Endothelial cell of umbilical vein (primary cell): ENCODE measurements around the gene CCSER1. TPM values are rescaled to one million over a fixed set of nuclear protein-coding genes. Genes with fewer than 3 reads are reported as not detected.

Experiments used
- BruUV-seq: library from RNA; stranded (reverse); fragments of 400-500 nt; replicated peaks from 2 replicates; lab custom pipeline; 2021; lab: Mats Ljungman, UMichigan
- CTCF ChIA-PET: fragments of 300-600, 350-600 bp; sonication (Branson Sonifier 250); formaldehyde crosslinking; loops from one replicate; lab custom pipeline; 2021; ENCODE audit warnings: antibody characterized with exemption, inconsistent platforms; lab: Charles Lee
- POLR2A ChIA-PET: fragments of 300-600, 350-600 bp; sonication (Branson Sonifier 250); formaldehyde crosslinking; loops from one replicate; lab custom pipeline; 2021; ENCODE audit warnings: antibody characterized with exemption, inconsistent platforms; lab: Charles Lee
- DNase-seq: peaks from one replicate; pipeline ENCODE4 v3.0.0-alpha.2; 2011; ENCODE audit warnings: low read depth, low spot score
- FAIRE-seq: peaks from 2 replicates; lab custom pipeline; 2011; peaks lifted over from hg19 to GRCh38; lab: Jason Lieb, UNC
- H2AFZ ChIP-seq: 2 replicates; pipeline ENCODE4 v1.6.0; 2012; ENCODE audit warnings: low read depth, low read length, control low read depth, inconsistent platforms
- H3K27ac ChIP-seq: 2 replicates; pipeline ENCODE4 v1.5.1; 2011; ENCODE audit warnings: low read depth, mild to moderate bottlenecking, control low read depth, low read length, moderate library complexity; ENCODE audit not compliant: insufficient read depth
- H3K27me3 ChIP-seq, 2 experiments: 2 replicates each; pipeline versions ENCODE4 v1.6.0 to v1.6.1; 2011; ENCODE audit warnings: low read length in 2 of 2, mixed read lengths in 1 of 2; ENCODE audit not compliant: control insufficient read depth in 2 of 2, insufficient read depth in 2 of 2
- H3K36me3 ChIP-seq, 2 experiments: 2 replicates in 1 of 2; 3 replicates in 1 of 2; pipeline ENCODE4 v1.5.1; 2011; ENCODE audit warnings: low read length in 2 of 2, mild to moderate bottlenecking in 1 of 2, moderate library complexity in 1 of 2; ENCODE audit not compliant: control insufficient read depth in 2 of 2, insufficient read depth in 2 of 2; ENCODE audit errors: extremely low read depth in 1 of 2
- H3K4me1 ChIP-seq: 3 replicates; pipeline ENCODE4 v1.5.1; 2011; ENCODE audit warnings: mild to moderate bottlenecking, low read length; ENCODE audit not compliant: control insufficient read depth, insufficient read depth; ENCODE audit errors: extremely low read depth
- H3K4me2 ChIP-seq: 2 replicates; pipeline ENCODE4 v1.6.1; 2011; ENCODE audit warnings: low read length, control low read depth, mixed read lengths; ENCODE audit not compliant: insufficient read depth
- H3K4me3 ChIP-seq, 3 experiments: fragments of 200-600 bp in 1 of 3; sonication (generic), shearing (Covaris generic) in 1 of 3; replicated peaks in 1 of 3; 2 replicates each; pipeline ENCODE4 v1.5.1; 2011 to 2016; ENCODE audit warnings: control low read depth in 3 of 3, low read length in 3 of 3, mild to moderate bottlenecking in 2 of 3, inconsistent platforms in 1 of 3, low read depth in 1 of 3, moderate library complexity in 1 of 3; ENCODE audit not compliant: insufficient read depth in 1 of 3
- H3K79me2 ChIP-seq: 2 replicates; pipeline ENCODE4 v1.6.0; 2012; ENCODE audit warnings: low read length, inconsistent platforms; ENCODE audit not compliant: control insufficient read depth, insufficient read depth
- H3K9ac ChIP-seq: replicated peaks from 2 replicates; pipeline ENCODE3; 2011; ENCODE audit warnings: low read length, control low read depth; ENCODE audit not compliant: insufficient read depth; ENCODE audit errors: extremely low read depth
- H3K9me1 ChIP-seq: replicated peaks from 3 replicates; pipeline ENCODE4 v1.6.0; 2011; ENCODE audit warnings: mild to moderate bottlenecking, low read length; ENCODE audit not compliant: control insufficient read depth, insufficient read depth; ENCODE audit errors: extremely low read depth
- H3K9me3 ChIP-seq: replicated peaks from 2 replicates; pipeline ENCODE4 v1.5.1; 2012; ENCODE audit warnings: low read length, inconsistent platforms; ENCODE audit not compliant: control insufficient read depth, insufficient read depth
- H4K20me1 ChIP-seq: replicated peaks from 2 replicates; pipeline ENCODE3; 2011; ENCODE audit warnings: mild to moderate bottlenecking, low read length; ENCODE audit not compliant: control insufficient read depth, insufficient read depth; ENCODE audit errors: extremely low read depth
- CTCF ChIP-seq, 2 donors: IDR thresholded peaks; 1 replicate in 1 of 2; 2 replicates in 1 of 2; pipeline ENCODE4 v1.5.1; 2011; ENCODE audit warnings: low read length in 2 of 2, mild to moderate bottlenecking in 2 of 2, moderate library complexity in 2 of 2, control low read depth in 1 of 2, inconsistent platforms in 1 of 2, low read depth in 1 of 2; ENCODE audit not compliant: insufficient read depth in 1 of 2; ENCODE audit errors: extremely low read depth in 1 of 2
- EZH2 ChIP-seq: IDR thresholded peaks from 2 replicates; pipeline ENCODE4 v1.6.1; 2012; ENCODE audit warnings: borderline replicate concordance, low read depth, mild to moderate bottlenecking, moderate library complexity, low read length, inconsistent platforms; ENCODE audit not compliant: severe bottlenecking
- FOS ChIP-seq: IDR thresholded peaks from 2 replicates; pipeline ENCODE4 v1.6.1; 2011; ENCODE audit warnings: mild to moderate bottlenecking, low read length, moderate library complexity, borderline replicate concordance; ENCODE audit not compliant: insufficient read depth
- GATA2 ChIP-seq: IDR thresholded peaks from 2 replicates; pipeline ENCODE4 v1.7.0; 2011; ENCODE audit warnings: low read depth, mild to moderate bottlenecking, moderate library complexity, mixed read lengths, low read length; ENCODE audit not compliant: insufficient read length, insufficient read depth
- JUN ChIP-seq: IDR thresholded peaks from 2 replicates; pipeline ENCODE4 v1.6.1; 2011; ENCODE audit warnings: borderline replicate concordance, low read depth; ENCODE audit not compliant: insufficient read length, insufficient read depth
- MAX ChIP-seq: IDR thresholded peaks from 2 replicates; pipeline ENCODE4 v1.6.1; 2011; ENCODE audit not compliant: insufficient read depth, insufficient read length
- MYC ChIP-seq: IDR thresholded peaks from one replicate; pipeline ENCODE4 v1.6.1; 2011; ENCODE audit warnings: mild to moderate bottlenecking, low read depth, low read length
- POLR2A ChIP-seq: IDR thresholded peaks from 2 replicates; pipeline ENCODE4 v1.6.1; 2012; ENCODE audit warnings: low read depth, mild to moderate bottlenecking, control low read depth, low read length
- POLR2AphosphoS5 ChIP-seq: IDR thresholded peaks from 2 replicates; pipeline ENCODE4 v1.6.1; 2012; ENCODE audit warnings: low read depth, mild to moderate bottlenecking, control low read depth, low read length, moderate library complexity; ENCODE audit not compliant: insufficient read depth
- dilution Hi-C: fragments of 300-500 bp; cut with MboI; formaldehyde crosslinking; loops from one replicate; pipeline ENCODE4 v1.15.0; 2019; ENCODE audit warnings: low sequenced_read_pairs; ENCODE audit not compliant: extremely low pct_ligation_motif_present
- intact Hi-C: fragments of 100-400 bp; cut with micrococcal nuclease; formaldehyde crosslinking; loops from one replicate; pipeline ENCODE4 v1.10.0; 2022
- polyA plus RNA-seq, 4 experiments: library from polyadenylated mRNA; depleted of rRNA in 3 of 4; stranded (reverse) in 3 of 4; unstranded in 1 of 4; fragments of >200 nt; gene quantifications; 2 replicates each; pipeline versions ENCODE4 v1.2.1 to v1.2.3, GENCODE V29; 2011 to 2012; ENCODE audit warnings: missing spikeins in 1 of 4
- total RNA-seq: library from RNA; stranded (reverse); gene quantifications from 2 replicates; pipeline ENCODE4 v1.2.3, GENCODE V29; 2021

The CCSER1 gene
- total and polyA plus RNA-seq, 2 donors (not counting 3 experiments of a cell fraction or from before 2014, with no cell fraction given) = 0.11 to 1.8 TPM

- H3K9me3 ChIP-seq = no peaks in the 10 kb centered on the region
- no peaks in the 10 kb centered on the region for H3K79me2 ChIP-seq
- no peak overlapping the region for H3K4me3 ChIP-seq
- no peaks in the 10 kb centered on the region for H3K4me1 ChIP-seq
- ChIA-PET POLR2A (no interaction called here), CTCF (no interaction called here)
- no peaks in the 10 kb centered on the region for H3K9me1 ChIP-seq
- H3K36me3 ChIP-seq = no peaks in the 10 kb centered on the region
- H3K9ac ChIP-seq = no peak overlapping the region
- intact Hi-C loops (no loop called here), dilution Hi-C loops (no loop called here)
- FAIRE-seq (no peak), DNase-seq (no peak)
- H3K4me2 ChIP-seq = no peak overlapping the region
- H2AFZ ChIP-seq = no peak overlapping the region
- H4K20me1 ChIP-seq = no peaks in the 10 kb centered on the region
- H3K27ac ChIP-seq = no peak overlapping the region
- BruUV-seq = no TSS peak
- H3K27me3 ChIP-seq = no peaks in the 10 kb centered on the region
- no peak for TF ChIP-seq GATA2
- TF ChIP-seq JUN = no peak
- TF ChIP-seq CTCF (IDR thresholded peaks at IDR 0.05; ENCODE audit: extremely low read depth in 1 of 2, insufficient read depth in 1 of 2, low read depth in 1 of 2, low read length in 2 of 2) = no peak
- TF ChIP-seq POLR2A = no peak
- no peak for TF ChIP-seq MAX
- no peak for TF ChIP-seq FOS
- TF ChIP-seq POLR2AphosphoS5 = no peak
- TF ChIP-seq EZH2 = no peak
- TF ChIP-seq MYC = no peak
Observed at GRCh38 chr4:90495211-90495610, 368.0 kb downstream of the CCSER1 start.
